ENCODE results near the gene TMEM209. TPM values are rescaled to one million over a fixed set of nuclear protein-coding genes. Genes with fewer than 3 reads are reported as not detected.

TMEM209 gene
- polyA plus RNA-seq, 2 of the 4 experiments (the other 2 are of a cell fraction): 12.8 to 36.6 TPM

GRCh38 chr7:130156140-130156539 lies 49.1 kb downstream of the TMEM209 start (continued):
- no peak for TF ChIP-seq HMGXB4 (CRISPR knock-in tag; IDR thresholded peaks at IDR 0.05; ENCODE audit: borderline replicate concordance)
- TF ChIP-seq FOXS1 (CRISPR knock-in tag; IDR thresholded peaks at IDR 0.05): no peak
- TF ChIP-seq FOSB (CRISPR knock-in tag; IDR thresholded peaks at IDR 0.05): no peak

GRCh38 chr7:130154501-130155317 lies 50.5 kb downstream of the TMEM209 start:
- Histone ChIP-seq H3K4me1 (no peaks in the 10 kb centered on the region), H3K4me2 (no peak overlapping the region), H3K27ac (0 out of 6 replicates have a peak overlapping the region, but pooled peaks of 1 of the 2 experiments have one; percentile 17), H3K9me3 (peaks cover 10% of the 10 kb centered on the region), H3K4me3 (no peak overlapping the region)
- FAIRE-seq (no peak), ATAC-seq (peak; percentile 21 to 24; a peak in 5 of 6 replicates), DNase-seq (ENCODE audit: low read depth in 1 of 2, low spot score in 1 of 2) (no peak)
- CTCF ChIA-PET: no interaction called here
- TF ChIP-seq POLR2AphosphoS2 (conservative IDR thresholded peaks at IDR 0.05; ENCODE audit: low read length) (no peak), FOSL2 (IDR thresholded peaks at IDR 0.05) (no peak), FOSL2 (CRISPR knock-in tag; IDR thresholded peaks at IDR 0.05) (no peak), MAFK (IDR thresholded peaks at IDR 0.05; ENCODE audit: partially characterized antibody) (no peak), SREBF2 (IDR thresholded peaks at IDR 0.05) (no peak), ELK1 (IDR thresholded peaks at IDR 0.05; ENCODE audit: low read depth, low read length) (no peak), KDM5A (IDR thresholded peaks at IDR 0.05) (no peak), MAX (IDR thresholded peaks at IDR 0.05) (no peak), ZSCAN20 (CRISPR knock-in tag; IDR thresholded peaks at IDR 0.05) (no peak), GATA3 (IDR thresholded peaks at IDR 0.05; ENCODE audit: borderline replicate concordance) (no peak), HDAC2 (IDR thresholded peaks at IDR 0.05) (no peak), BCL3 (IDR thresholded peaks at IDR 0.05) (no peak), CHD2 (IDR thresholded peaks at IDR 0.05; ENCODE audit: low read length, partially characterized antibody) (no peak), NR3C1 (IDR thresholded peaks at IDR 0.05) (no peak), CTCF (IDR thresholded peaks at IDR 0.05) (no peak)
- 84% methylated on average over 17 of the region's 31 CpGs for WGBS (ENCODE audit: missing lambda C conversion rate)
- POLR2A ChIA-PET: no interaction called here

- H3K4me3 ChIP-seq: no peak overlapping the region
- 45% methylated on average over 2 of the region's 6 CpGs for WGBS (ENCODE audit: missing lambda C conversion rate)
- FAIRE-seq: no peak
- TF ChIP-seq HES2 (IDR thresholded peaks at IDR 0.05): no peak
- TF ChIP-seq HOXB5 (CRISPR knock-in tag; IDR thresholded peaks at IDR 0.05): no peak
- TF ChIP-seq ZC3H11A (IDR thresholded peaks at IDR 0.05): no peak
- no peaks in the 10 kb centered on the region for H3K4me1 ChIP-seq
- no peak overlapping the region for H3K4me2 ChIP-seq
- CTCF ChIA-PET: no interaction called here
- ATAC-seq: peak; percentile 27 to 53; a peak in 4 of 6 replicates
- DNase-seq (ENCODE audit: low read depth in 1 of 2, low spot score in 1 of 2): no peak
- POLR2A ChIA-PET: no interaction called here
- H3K9me3 ChIP-seq: peaks cover 10% of the 10 kb centered on the region
- 0 out of 6 replicates have a peak overlapping the region, but pooled peaks of 1 of the 2 experiments have one; percentile 17 for H3K27ac ChIP-seq
Observed at GRCh38 chr7:130154131-130154500, 51.1 kb downstream of the TMEM209 start.

Data from A549 (cell line).